ENCODE data around the gene IRAK3.

The IRAK3 gene
- total RNA-seq: 0 reads per million in 2 donors

GRCh38 chr12:66188584-66189485 lies at the start of gene IRAK3:
IRAK3 (plus strand) TSS chr12:66189214; CDS start chr12:66189300, 86 bp downstream.
- no peak for DNase-seq

GRCh38 chr12:66139328-66139727 lies 49.7 kb upstream of the IRAK3 start:
- DNase-seq: no peak

- DNase-seq: no peak
Observed at GRCh38 chr12:66140731-66141130, 48.3 kb upstream of the IRAK3 start.

GRCh38 chr12:66141299-66141698 lies 47.7 kb upstream of the IRAK3 start:
- DNase-seq: no peak

GRCh38 chr12:66142826-66143225 lies 46.2 kb upstream of the IRAK3 start:
- DNase-seq: no peak

- no peak for DNase-seq
Observed at GRCh38 chr12:66143868-66144267, 45.1 kb upstream of the IRAK3 start.

GRCh38 chr12:66144791-66145754 lies 43.9 kb upstream of the IRAK3 start:
- DNase-seq: no peak

- DNase-seq: no peak
Observed at GRCh38 chr12:66149702-66150398, 39.2 kb upstream of the IRAK3 start.

GRCh38 chr12:66152732-66153131 lies 36.3 kb upstream of the IRAK3 start:
- no peak for DNase-seq

GRCh38 chr12:66154776-66155175 lies 34.2 kb upstream of the IRAK3 start:
- no peak for DNase-seq

- DNase-seq: no peak
Observed at GRCh38 chr12:66156654-66157053, 32.4 kb upstream of the IRAK3 start.

- DNase-seq: no peak
Observed at GRCh38 chr12:66159123-66159522, 29.9 kb upstream of the IRAK3 start.

- no peak for DNase-seq
Observed at GRCh38 chr12:66160704-66161103, 28.3 kb upstream of the IRAK3 start.

- no peak for DNase-seq
Observed at GRCh38 chr12:66162701-66163100, 26.3 kb upstream of the IRAK3 start.

GRCh38 chr12:66163289-66163688 lies 25.7 kb upstream of the IRAK3 start:
- no peak for DNase-seq

- DNase-seq: no peak
Observed at GRCh38 chr12:66164349-66164821, 24.6 kb upstream of the IRAK3 start.

- DNase-seq: no peak
Observed at GRCh38 chr12:66165141-66165540, 23.9 kb upstream of the IRAK3 start.

- no peak for DNase-seq
Observed at GRCh38 chr12:66166561-66166960, 22.5 kb upstream of the IRAK3 start.

- DNase-seq: no peak
Observed at GRCh38 chr12:66168410-66168809, 20.6 kb upstream of the IRAK3 start.

GRCh38 chr12:66169221-66170170 lies 19.5 kb upstream of the IRAK3 start, which contains the start of gene TMBIM4:
TMBIM4 (minus strand) TSS chr12:66169996; CDS start chr12:66169951, 45 bp downstream.
- peak; percentile 78 for DNase-seq

- no peak for DNase-seq
Observed at GRCh38 chr12:66170606-66171005, 18.4 kb upstream of the IRAK3 start.
